Smooth muscle cell (in vitro differentiated cells): Measurements from ENCODE around the gene PADI1. TPM values are rescaled to one million over a fixed set of nuclear protein-coding genes. Genes with fewer than 3 reads are reported as not detected.
"Not testable (repeated sequence)": the region's sequence is repeated elsewhere in the genome, so short reads cannot be mapped to it uniquely, and the experiment has no call there.

Source experiments
- DNase-seq: peaks from one replicate; lab custom pipeline; 2025; ENCODE audit not compliant: unreplicated experiment; lab: John Stamatoyannopoulos, UW
- H2AFZ ChIP-seq: fragments of 200-600 bp; sonication (generic); 2 replicates; pipeline ENCODE4 v1.6.0; 2016; ENCODE audit warnings: antibody characterized with exemption, low read depth, mild to moderate bottlenecking
- H3F3A ChIP-seq: fragments of 200-600 bp; sonication (generic); 2 replicates; pipeline ENCODE4 v1.6.0; 2017; ENCODE audit warnings: antibody characterized with exemption, low read depth
- H3K27ac ChIP-seq: fragments of 200-600 bp; sonication (generic); 2 replicates; pipeline ENCODE4 v1.5.1; 2016; ENCODE audit warnings: low read depth, mild to moderate bottlenecking
- H3K27me3 ChIP-seq: fragments of 200-600 bp; sonication (generic); 2 replicates; pipeline ENCODE4 v1.6.1; 2016; ENCODE audit warnings: low read depth, mild to moderate bottlenecking
- H3K36me3 ChIP-seq: fragments of 200-600 bp; sonication (generic); 2 replicates; pipeline ENCODE4 v1.5.1; 2016; ENCODE audit warnings: low read depth
- H3K4me1 ChIP-seq: fragments of 200-600 bp; sonication (generic); 2 replicates; pipeline ENCODE4 v1.5.1; 2016; ENCODE audit warnings: low read depth
- H3K4me2 ChIP-seq: fragments of 200-600 bp; sonication (generic); 2 replicates; pipeline ENCODE4 v1.6.0; 2016; ENCODE audit warnings: mild to moderate bottlenecking
- H3K4me3 ChIP-seq: fragments of 200-600 bp; sonication (generic); 2 replicates; pipeline ENCODE4 v1.5.1; 2016; ENCODE audit warnings: mild to moderate bottlenecking
- H3K79me2 ChIP-seq: fragments of 200-600 bp; sonication (generic); 2 replicates; pipeline ENCODE4 v1.6.0; 2016; ENCODE audit warnings: low read depth, mild to moderate bottlenecking
- H3K9ac ChIP-seq: fragments of 200-600 bp; sonication (generic); 2 replicates; pipeline ENCODE4 v1.6.0; 2016; ENCODE audit warnings: low read depth
- H3K9me3 ChIP-seq: fragments of 200-600 bp; sonication (generic); replicated peaks from 2 replicates; pipeline ENCODE4 v1.5.1; 2016; ENCODE audit warnings: low read depth
- H4K20me1 ChIP-seq: fragments of 200-600 bp; sonication (generic); 2 replicates; pipeline ENCODE4 v1.6.0; 2016; ENCODE audit warnings: low read depth
- WGBS: methylation state at CpG from one replicate; pipeline ENCODE4 v1.1.7; 2016; ENCODE audit warnings: low lambda C conversion rate; 5-methylcytosine and 5-hydroxymethylcytosine counted together
- polyA plus RNA-seq: library from polyadenylated mRNA; unstranded; fragments of >200 nt; fragmentation: Nextera tagmentation; extraction: Ambion mirVana; gene quantifications from 2 replicates; pipeline ENCODE4 v1.2.1, GENCODE V29; 2016
- total RNA-seq: library from RNA; depleted of rRNA; stranded (reverse); fragments of >200 nt; gene quantifications from 2 replicates; pipeline ENCODE4 v1.2.3, GENCODE V29; 2014
- TF ChIP-seq, protein P1 (sequence below): fragments of 200-600 bp; sonication (generic); IDR thresholded peaks from 2 replicates; pipeline ENCODE4 v1.5.1; 2017; ENCODE audit warnings: borderline replicate concordance, mild to moderate bottlenecking, antibody characterized with exemption; ENCODE audit not compliant: insufficient read depth, poor library complexity, severe bottlenecking

PADI1 gene
- total and polyA plus RNA-seq, 2 experiments from 2014 or later: 1.7 TPM; not detected in 1

GRCh38 chr1:17236779-17237560, 32.0 kb downstream of the PADI1 start:
- Histone ChIP-seq H4K20me1 (no peaks in the 10 kb centered on the region), H3K9me3 (no peaks in the 10 kb centered on the region), H2AFZ (no peak overlapping the region), H3K4me3 (no peak overlapping the region), H3K79me2 (no peaks in the 10 kb centered on the region), H3F3A (peaks cover 8% of the 10 kb centered on the region), H3K27me3 (no peaks in the 10 kb centered on the region), H3K4me2 (no peak overlapping the region), H3K27ac (no peak overlapping the region), H3K4me1 (peaks cover 2% of the 10 kb centered on the region), H3K36me3 (no peaks in the 10 kb centered on the region), H3K9ac (no peak overlapping the region)
- DNase-seq: peak; percentile 48
- TF ChIP-seq, protein P1, sequence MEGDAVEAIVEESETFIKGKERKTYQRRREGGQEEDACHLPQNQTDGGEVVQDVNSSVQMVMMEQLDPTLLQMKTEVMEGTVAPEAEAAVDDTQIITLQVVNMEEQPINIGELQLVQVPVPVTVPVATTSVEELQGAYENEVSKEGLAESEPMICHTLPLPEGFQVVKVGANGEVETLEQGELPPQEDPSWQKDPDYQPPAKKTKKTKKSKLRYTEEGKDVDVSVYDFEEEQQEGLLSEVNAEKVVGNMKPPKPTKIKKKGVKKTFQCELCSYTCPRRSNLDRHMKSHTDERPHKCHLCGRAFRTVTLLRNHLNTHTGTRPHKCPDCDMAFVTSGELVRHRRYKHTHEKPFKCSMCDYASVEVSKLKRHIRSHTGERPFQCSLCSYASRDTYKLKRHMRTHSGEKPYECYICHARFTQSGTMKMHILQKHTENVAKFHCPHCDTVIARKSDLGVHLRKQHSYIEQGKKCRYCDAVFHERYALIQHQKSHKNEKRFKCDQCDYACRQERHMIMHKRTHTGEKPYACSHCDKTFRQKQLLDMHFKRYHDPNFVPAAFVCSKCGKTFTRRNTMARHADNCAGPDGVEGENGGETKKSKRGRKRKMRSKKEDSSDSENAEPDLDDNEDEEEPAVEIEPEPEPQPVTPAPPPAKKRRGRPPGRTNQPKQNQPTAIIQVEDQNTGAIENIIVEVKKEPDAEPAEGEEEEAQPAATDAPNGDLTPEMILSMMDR: peak; percentile 73
- 21% methylated on average over 18 of the region's 18 CpGs for WGBS

GRCh38 chr1:17237561-17237903, 32.6 kb downstream of the PADI1 start:
- Histone ChIP-seq H3K79me2 (no peaks in the 10 kb centered on the region), H3K4me3 (no peak overlapping the region), H3K4me1 (peaks cover 2% of the 10 kb centered on the region), H3K27me3 (no peaks in the 10 kb centered on the region), H3F3A (peaks cover 5% of the 10 kb centered on the region), H3K27ac (no peak overlapping the region), H3K9me3 (no peaks in the 10 kb centered on the region), H3K9ac (no peak overlapping the region), H3K36me3 (no peaks in the 10 kb centered on the region), H4K20me1 (no peaks in the 10 kb centered on the region), H2AFZ (no peak overlapping the region), H3K4me2 (no peak overlapping the region)
- TF ChIP-seq, protein P1: no peak
- no peak for DNase-seq
- WGBS: 78% methylated on average over 4 of the region's 4 CpGs

DNA sequence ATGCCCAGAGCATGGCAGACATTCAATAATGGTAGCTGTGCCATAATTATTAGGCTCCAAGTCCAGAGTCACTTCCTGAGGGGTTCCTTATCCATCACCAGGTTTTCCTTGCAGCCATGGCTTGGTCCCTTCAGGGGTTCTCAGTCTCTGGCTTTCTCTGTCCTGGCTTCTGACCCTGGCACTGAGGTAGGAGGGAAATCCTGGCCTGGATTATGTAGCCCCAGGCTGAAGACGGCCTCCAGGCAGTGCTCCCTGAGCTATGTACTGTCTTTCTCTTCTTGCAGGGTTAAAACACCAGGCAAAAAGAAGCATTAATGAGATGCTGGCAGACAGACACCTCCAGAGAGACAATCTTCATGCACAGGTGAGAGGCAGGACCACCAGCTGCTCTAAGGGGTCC, 34.5 kb downstream of the PADI1 start:
- no peak overlapping the region for H3K4me2 ChIP-seq
- no peak overlapping the region for H2AFZ ChIP-seq
- no peak overlapping the region for H3K9ac ChIP-seq
- no peaks in the 10 kb centered on the region for H3F3A ChIP-seq
- H3K4me1 ChIP-seq: peaks cover 2% of the 10 kb centered on the region
- no peaks in the 10 kb centered on the region for H3K36me3 ChIP-seq
- no peak overlapping the region for H3K27ac ChIP-seq
- no peaks in the 10 kb centered on the region for H3K27me3 ChIP-seq
- TF ChIP-seq, protein P1: no peak
- DNase-seq: no peak
- 56% methylated on average over 1 of the region's 1 CpG for WGBS
- H3K4me3 ChIP-seq: no peak overlapping the region
- no peaks in the 10 kb centered on the region for H4K20me1 ChIP-seq
- no peaks in the 10 kb centered on the region for H3K79me2 ChIP-seq
- H3K9me3 ChIP-seq: no peaks in the 10 kb centered on the region

GRCh38 chr1:17241011-17241779, 36.3 kb downstream of the PADI1 start:
- WGBS: 85% methylated on average over 28 of the region's 28 CpGs
- not testable (repeated sequence) for DNase-seq, H3K9me3 ChIP-seq

DNA sequence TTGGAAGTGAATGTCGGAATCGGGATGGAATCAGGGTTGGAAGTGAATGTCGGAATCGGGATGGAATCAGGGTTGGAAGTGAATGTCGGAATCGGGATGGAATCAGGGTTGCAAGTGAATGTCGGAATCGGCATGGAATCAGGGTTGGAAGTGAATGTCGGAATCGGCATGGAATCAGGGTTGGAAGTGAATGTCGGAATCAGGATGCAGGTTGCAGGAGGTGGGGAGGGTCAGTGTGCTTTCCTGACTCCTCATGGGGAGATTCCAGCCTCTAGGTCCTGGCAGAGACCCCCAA, 36.8 kb downstream of the PADI1 start:
- H3K4me2 ChIP-seq, DNase-seq, H4K20me1 ChIP-seq, H3K27ac ChIP-seq, H2AFZ ChIP-seq, H3K4me3 ChIP-seq, H3K79me2 ChIP-seq, H3K9ac ChIP-seq, H3F3A ChIP-seq, H3K36me3 ChIP-seq, H3K9me3 ChIP-seq, H3K27me3 ChIP-seq: not testable (repeated sequence)
- peaks cover 15% of the 10 kb centered on the region for H3K4me1 ChIP-seq
- WGBS: 99% methylated on average over 11 of the region's 11 CpGs

More at GRCh38 chr1:17241011-17241779, 36.3 kb downstream of the PADI1 start:
- H3K4me1 ChIP-seq: peaks cover 15% of the 10 kb centered on the region
- not testable (repeated sequence) for H3K79me2 ChIP-seq, H3K4me2 ChIP-seq, H3K9ac ChIP-seq, H3K27me3 ChIP-seq, H4K20me1 ChIP-seq, H3K27ac ChIP-seq, H3K36me3 ChIP-seq, H3K4me3 ChIP-seq, H2AFZ ChIP-seq, H3F3A ChIP-seq
